ENCODE measurements around the gene TXNDC8. TPM values are rescaled to one million over a fixed set of nuclear protein-coding genes. Genes with fewer than 3 reads are reported as not detected.

The TXNDC8 gene
- total RNA-seq (2022; extraction: Qiagen RNA extraction) = not detected in 5 replicates

GRCh38 chr9:110337727-110338126, at the start of gene TXNDC8:
TSS of gene TXNDC8 (minus strand) at chr9:110337863.

GRCh38 chr9:110256380-110257096, 81.1 kb downstream of the TXNDC8 start, which contains the start of gene TXN:
TSS of gene TXN (minus strand) at chr9:110256507. CDS start at chr9:110256435, 72 bp downstream.

Other genes with a start within 250 kb of the TXNDC8 start
- gene C9orf152, start 129.7 kb downstream of the TXNDC8 start, total RNA-seq (2022; extraction: Qiagen RNA extraction) = 0.19 to 0.33 TPM (median 0.25 TPM) in 5 replicates
- 975 to 1,573 TPM (median 1,072 TPM) in 5 replicates for gene TXN, start 81.4 kb downstream of the TXNDC8 start, total RNA-seq (2022; extraction: Qiagen RNA extraction)
- 1.3 to 2.3 TPM (median 2.0 TPM) in 5 replicates for gene SVEP1, start 241.9 kb upstream of the TXNDC8 start, total RNA-seq (2022; extraction: Qiagen RNA extraction)

Measured in A549 treated with dexamethasone at 1 μM for 4 hours (cell line).